Esophagus squamous epithelium (tissue), 4 donors: ENCODE results near the gene PRRG2.

Experiments used
- CTCF ChIP-seq, 6 experiments: fragments of 450-650 bp in 4 of 6; fragments of 200-600 bp in 2 of 6; sonication (generic) in 2 of 6; IDR thresholded peaks; one replicate each; pipeline ENCODE4 v1.5.1; 2016 to 2019; ENCODE audit warnings: antibody characterized with exemption in 6 of 6, mild to moderate bottlenecking in 4 of 6, moderate library complexity in 4 of 6
- POLR2A ChIP-seq, 4 donors: fragments of 450-650 bp; IDR thresholded peaks; one replicate each; pipeline ENCODE4 v1.6.1; 2017; ENCODE audit warnings: antibody characterized with exemption in 4 of 4, mild to moderate bottlenecking in 4 of 4, moderate library complexity in 3 of 4

DNA sequence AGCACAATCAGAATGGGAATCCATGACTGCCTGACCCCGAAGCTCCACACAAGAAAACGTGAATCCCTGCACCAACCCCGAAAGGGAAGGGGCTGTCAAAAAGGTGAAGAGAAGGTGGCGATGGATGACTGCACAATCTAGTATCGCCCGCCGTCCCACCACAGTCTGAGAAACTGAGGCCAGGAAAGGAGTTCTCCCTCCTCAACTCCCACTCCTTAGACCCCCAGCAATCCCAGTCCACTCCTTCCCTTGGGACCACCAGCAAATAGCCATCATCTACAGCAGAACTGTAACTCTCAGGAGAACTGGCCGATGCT is 1.2 kb upstream of the PRRG2 start:
- TF ChIP-seq CTCF (IDR thresholded peaks at IDR 0.05) (no peak), POLR2A (IDR thresholded peaks at IDR 0.05) (no peak)
